Endothelial cell of umbilical vein (primary cell): ENCODE results near the gene LAMB4. TPM values are rescaled to one million over a fixed set of nuclear protein-coding genes. Genes with fewer than 3 reads are reported as not detected.

Source experiments
- BruUV-seq: library from RNA; stranded (reverse); fragments of 400-500 nt; replicated peaks from 2 replicates; lab custom pipeline; 2021; lab: Mats Ljungman, UMichigan
- CTCF ChIA-PET: fragments of 300-600, 350-600 bp; sonication (Branson Sonifier 250); formaldehyde crosslinking; loops from one replicate; lab custom pipeline; 2021; ENCODE audit warnings: antibody characterized with exemption, inconsistent platforms; lab: Charles Lee
- POLR2A ChIA-PET: fragments of 300-600, 350-600 bp; sonication (Branson Sonifier 250); formaldehyde crosslinking; loops from one replicate; lab custom pipeline; 2021; ENCODE audit warnings: antibody characterized with exemption, inconsistent platforms; lab: Charles Lee
- DNase-seq: peaks from one replicate; pipeline ENCODE4 v3.0.0-alpha.2; 2011; ENCODE audit warnings: low read depth, low spot score
- FAIRE-seq: peaks from 2 replicates; lab custom pipeline; 2011; peaks lifted over from hg19 to GRCh38; lab: Jason Lieb, UNC
- H2AFZ ChIP-seq: 2 replicates; pipeline ENCODE4 v1.6.0; 2012; ENCODE audit warnings: low read depth, low read length, control low read depth, inconsistent platforms
- H3K27ac ChIP-seq: 2 replicates; pipeline ENCODE4 v1.5.1; 2011; ENCODE audit warnings: low read depth, mild to moderate bottlenecking, control low read depth, low read length, moderate library complexity; ENCODE audit not compliant: insufficient read depth
- H3K27me3 ChIP-seq, 2 experiments: 2 replicates each; pipeline versions ENCODE4 v1.6.0 to v1.6.1; 2011; ENCODE audit warnings: low read length in 2 of 2, mixed read lengths in 1 of 2; ENCODE audit not compliant: control insufficient read depth in 2 of 2, insufficient read depth in 2 of 2
- H3K36me3 ChIP-seq, 2 experiments: 2 replicates in 1 of 2; 3 replicates in 1 of 2; pipeline ENCODE4 v1.5.1; 2011; ENCODE audit warnings: low read length in 2 of 2, mild to moderate bottlenecking in 1 of 2, moderate library complexity in 1 of 2; ENCODE audit not compliant: control insufficient read depth in 2 of 2, insufficient read depth in 2 of 2; ENCODE audit errors: extremely low read depth in 1 of 2
- H3K4me1 ChIP-seq: 3 replicates; pipeline ENCODE4 v1.5.1; 2011; ENCODE audit warnings: mild to moderate bottlenecking, low read length; ENCODE audit not compliant: control insufficient read depth, insufficient read depth; ENCODE audit errors: extremely low read depth
- H3K4me2 ChIP-seq: 2 replicates; pipeline ENCODE4 v1.6.1; 2011; ENCODE audit warnings: low read length, control low read depth, mixed read lengths; ENCODE audit not compliant: insufficient read depth
- H3K4me3 ChIP-seq, 3 experiments: fragments of 200-600 bp in 1 of 3; sonication (generic), shearing (Covaris generic) in 1 of 3; replicated peaks in 1 of 3; 2 replicates each; pipeline ENCODE4 v1.5.1; 2011 to 2016; ENCODE audit warnings: control low read depth in 3 of 3, low read length in 3 of 3, mild to moderate bottlenecking in 2 of 3, inconsistent platforms in 1 of 3, low read depth in 1 of 3, moderate library complexity in 1 of 3; ENCODE audit not compliant: insufficient read depth in 1 of 3
- H3K79me2 ChIP-seq: 2 replicates; pipeline ENCODE4 v1.6.0; 2012; ENCODE audit warnings: low read length, inconsistent platforms; ENCODE audit not compliant: control insufficient read depth, insufficient read depth
- H3K9ac ChIP-seq: replicated peaks from 2 replicates; pipeline ENCODE3; 2011; ENCODE audit warnings: low read length, control low read depth; ENCODE audit not compliant: insufficient read depth; ENCODE audit errors: extremely low read depth
- H3K9me1 ChIP-seq: replicated peaks from 3 replicates; pipeline ENCODE4 v1.6.0; 2011; ENCODE audit warnings: mild to moderate bottlenecking, low read length; ENCODE audit not compliant: control insufficient read depth, insufficient read depth; ENCODE audit errors: extremely low read depth
- H3K9me3 ChIP-seq: replicated peaks from 2 replicates; pipeline ENCODE4 v1.5.1; 2012; ENCODE audit warnings: low read length, inconsistent platforms; ENCODE audit not compliant: control insufficient read depth, insufficient read depth
- H4K20me1 ChIP-seq: replicated peaks from 2 replicates; pipeline ENCODE3; 2011; ENCODE audit warnings: mild to moderate bottlenecking, low read length; ENCODE audit not compliant: control insufficient read depth, insufficient read depth; ENCODE audit errors: extremely low read depth
- EZH2 ChIP-seq: IDR thresholded peaks from 2 replicates; pipeline ENCODE4 v1.6.1; 2012; ENCODE audit warnings: borderline replicate concordance, low read depth, mild to moderate bottlenecking, moderate library complexity, low read length, inconsistent platforms; ENCODE audit not compliant: severe bottlenecking
- FOS ChIP-seq: IDR thresholded peaks from 2 replicates; pipeline ENCODE4 v1.6.1; 2011; ENCODE audit warnings: mild to moderate bottlenecking, low read length, moderate library complexity, borderline replicate concordance; ENCODE audit not compliant: insufficient read depth
- GATA2 ChIP-seq: IDR thresholded peaks from 2 replicates; pipeline ENCODE4 v1.7.0; 2011; ENCODE audit warnings: low read depth, mild to moderate bottlenecking, moderate library complexity, mixed read lengths, low read length; ENCODE audit not compliant: insufficient read length, insufficient read depth
- JUN ChIP-seq: IDR thresholded peaks from 2 replicates; pipeline ENCODE4 v1.6.1; 2011; ENCODE audit warnings: borderline replicate concordance, low read depth; ENCODE audit not compliant: insufficient read length, insufficient read depth
- MYC ChIP-seq: IDR thresholded peaks from one replicate; pipeline ENCODE4 v1.6.1; 2011; ENCODE audit warnings: mild to moderate bottlenecking, low read depth, low read length
- POLR2A ChIP-seq: IDR thresholded peaks from 2 replicates; pipeline ENCODE4 v1.6.1; 2012; ENCODE audit warnings: low read depth, mild to moderate bottlenecking, control low read depth, low read length
- POLR2AphosphoS5 ChIP-seq: IDR thresholded peaks from 2 replicates; pipeline ENCODE4 v1.6.1; 2012; ENCODE audit warnings: low read depth, mild to moderate bottlenecking, control low read depth, low read length, moderate library complexity; ENCODE audit not compliant: insufficient read depth
- dilution Hi-C: fragments of 300-500 bp; cut with MboI; formaldehyde crosslinking; loops from one replicate; pipeline ENCODE4 v1.15.0; 2019; ENCODE audit warnings: low sequenced_read_pairs; ENCODE audit not compliant: extremely low pct_ligation_motif_present
- intact Hi-C: fragments of 100-400 bp; cut with micrococcal nuclease; formaldehyde crosslinking; loops from one replicate; pipeline ENCODE4 v1.10.0; 2022
- polyA plus RNA-seq, 4 experiments: library from polyadenylated mRNA; depleted of rRNA in 3 of 4; stranded (reverse) in 3 of 4; unstranded in 1 of 4; fragments of >200 nt; gene quantifications; 2 replicates each; pipeline versions ENCODE4 v1.2.1 to v1.2.3, GENCODE V29; 2011 to 2012; ENCODE audit warnings: missing spikeins in 1 of 4
- total RNA-seq: library from RNA; stranded (reverse); gene quantifications from 2 replicates; pipeline ENCODE4 v1.2.3, GENCODE V29; 2021
- TF ChIP-seq, protein P1 (sequence below): IDR thresholded peaks from 2 replicates; pipeline ENCODE4 v1.6.1; 2011; ENCODE audit not compliant: insufficient read depth, insufficient read length
- TF ChIP-seq, protein P2 (sequence below), 2 donors: IDR thresholded peaks; 1 replicate in 1 of 2; 2 replicates in 1 of 2; pipeline ENCODE4 v1.5.1; 2011; ENCODE audit warnings: low read length in 2 of 2, mild to moderate bottlenecking in 2 of 2, moderate library complexity in 2 of 2, control low read depth in 1 of 2, inconsistent platforms in 1 of 2, low read depth in 1 of 2; ENCODE audit not compliant: insufficient read depth in 1 of 2; ENCODE audit errors: extremely low read depth in 1 of 2

Gene LAMB4
- total and polyA plus RNA-seq, 2 donors (not counting 3 experiments of a cell fraction or from before 2014, with no cell fraction given): 0.15 to 0.20 TPM

DNA sequence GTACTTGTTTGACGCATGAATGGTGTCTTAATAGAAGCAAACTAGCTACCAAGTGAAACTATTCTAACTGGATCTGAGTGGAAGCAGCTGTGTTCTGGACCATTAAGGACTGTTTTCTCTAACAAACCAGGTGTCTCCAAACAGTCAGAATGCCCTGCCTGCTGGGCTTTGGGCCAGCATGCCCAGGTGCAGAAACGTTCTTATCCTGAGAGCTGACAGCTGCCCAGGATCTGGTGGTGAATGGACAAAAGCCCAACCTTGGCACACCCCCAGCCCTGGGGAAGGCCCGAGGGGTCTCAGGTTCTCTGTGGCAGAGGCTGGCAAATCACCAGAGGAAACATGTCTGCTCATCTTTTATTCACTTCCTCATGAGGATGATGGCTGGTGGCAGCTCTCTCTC, 48.2 kb upstream of the LAMB4 start:
- TF ChIP-seq POLR2A (no peak), MYC (no peak), JUN (no peak), GATA2 (no peak), POLR2AphosphoS5 (no peak), FOS (no peak), EZH2 (no peak)
- TF ChIP-seq, protein P1, sequence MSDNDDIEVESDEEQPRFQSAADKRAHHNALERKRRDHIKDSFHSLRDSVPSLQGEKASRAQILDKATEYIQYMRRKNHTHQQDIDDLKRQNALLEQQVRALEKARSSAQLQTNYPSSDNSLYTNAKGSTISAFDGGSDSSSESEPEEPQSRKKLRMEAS: no peak
- TF ChIP-seq, protein P2, sequence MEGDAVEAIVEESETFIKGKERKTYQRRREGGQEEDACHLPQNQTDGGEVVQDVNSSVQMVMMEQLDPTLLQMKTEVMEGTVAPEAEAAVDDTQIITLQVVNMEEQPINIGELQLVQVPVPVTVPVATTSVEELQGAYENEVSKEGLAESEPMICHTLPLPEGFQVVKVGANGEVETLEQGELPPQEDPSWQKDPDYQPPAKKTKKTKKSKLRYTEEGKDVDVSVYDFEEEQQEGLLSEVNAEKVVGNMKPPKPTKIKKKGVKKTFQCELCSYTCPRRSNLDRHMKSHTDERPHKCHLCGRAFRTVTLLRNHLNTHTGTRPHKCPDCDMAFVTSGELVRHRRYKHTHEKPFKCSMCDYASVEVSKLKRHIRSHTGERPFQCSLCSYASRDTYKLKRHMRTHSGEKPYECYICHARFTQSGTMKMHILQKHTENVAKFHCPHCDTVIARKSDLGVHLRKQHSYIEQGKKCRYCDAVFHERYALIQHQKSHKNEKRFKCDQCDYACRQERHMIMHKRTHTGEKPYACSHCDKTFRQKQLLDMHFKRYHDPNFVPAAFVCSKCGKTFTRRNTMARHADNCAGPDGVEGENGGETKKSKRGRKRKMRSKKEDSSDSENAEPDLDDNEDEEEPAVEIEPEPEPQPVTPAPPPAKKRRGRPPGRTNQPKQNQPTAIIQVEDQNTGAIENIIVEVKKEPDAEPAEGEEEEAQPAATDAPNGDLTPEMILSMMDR (IDR thresholded peaks at IDR 0.05; ENCODE audit: extremely low read depth in 1 of 2, insufficient read depth in 1 of 2, low read depth in 1 of 2, low read length in 2 of 2): no peak
- H2AFZ ChIP-seq: no peak overlapping the region
- FAIRE-seq: no peak
- no peaks in the 10 kb centered on the region for H4K20me1 ChIP-seq
- no peaks in the 10 kb centered on the region for H3K4me1 ChIP-seq
- no peak overlapping the region for H3K9ac ChIP-seq
- no peaks in the 10 kb centered on the region for H3K9me1 ChIP-seq
- H3K27ac ChIP-seq: no peak overlapping the region
- peak; percentile 23 for DNase-seq
- CTCF ChIA-PET: interaction anchor here (0.6 to 4.4 kb wide), 6 partner anchors 252 to 319 kb away, joined by 3 to 25 read pairs (median 4); no protein-coding TSS in a partner anchor
- no peak overlapping the region for H3K4me2 ChIP-seq
- no peaks in the 10 kb centered on the region for H3K9me3 ChIP-seq
- intact Hi-C loops: no loop called here
- POLR2A ChIA-PET: no interaction called here
- dilution Hi-C loops: loop anchor here (25.0 kb wide), 1 partner anchor 309 kb away; no protein-coding TSS in a partner anchor
- H3K27me3 ChIP-seq: no peaks in the 10 kb centered on the region
- H3K4me3 ChIP-seq: no peak overlapping the region
- H3K79me2 ChIP-seq: no peaks in the 10 kb centered on the region
- H3K36me3 ChIP-seq: peaks cover 0 to 3% of the 10 kb centered on the region in 2 experiments
- no TSS peak for BruUV-seq
